Esophagus muscularis mucosa (tissue), 4 donors: ENCODE measurements around the gene SIDT2. TPM values are rescaled to one million over a fixed set of nuclear protein-coding genes. Genes with fewer than 3 reads are reported as not detected.

Experiments
- DNase-seq: peaks from one replicate; pipeline ENCODE4 v3.0.0-alpha.2; 2017; ENCODE audit errors: extremely low spot score
- H3K27ac ChIP-seq, 4 donors: fragments of 200-600 bp; sonication (generic); replicated peaks in 1 of 4; 1 replicate in 3 of 4; 2 replicates in 1 of 4; pipeline ENCODE4 v1.5.1; 2016 to 2019; ENCODE audit warnings: mild to moderate bottlenecking in 1 of 4
- H3K27me3 ChIP-seq, 4 donors: fragments of 200-600 bp; sonication (generic); one replicate each; pipeline versions ENCODE4 v1.5.1 to v1.6.0; 2016 to 2019
- H3K36me3 ChIP-seq, 4 donors: fragments of 200-600 bp; sonication (generic); one replicate each; pipeline ENCODE4 v1.5.1; 2016 to 2019
- H3K4me1 ChIP-seq, 4 donors: fragments of 200-600 bp; sonication (generic); one replicate each; pipeline ENCODE4 v1.5.1; 2016 to 2019
- H3K4me3 ChIP-seq, 4 donors: fragments of 200-600 bp; sonication (generic); 1 replicate in 2 of 4; 2 replicates in 2 of 4; pipeline ENCODE4 v1.5.1; 2016 to 2019; ENCODE audit warnings: mild to moderate bottlenecking in 4 of 4, moderate library complexity in 1 of 4
- H3K9me3 ChIP-seq, 4 donors: fragments of 200-600 bp; sonication (generic); 1 replicate in 3 of 4; 2 replicates in 1 of 4; pipeline ENCODE4 v1.5.1; 2016 to 2019
- CTCF ChIP-seq, 3 experiments: fragments of 200-600 bp in 2 of 3; fragments of 450-650 bp in 1 of 3; sonication (generic) in 2 of 3; IDR thresholded peaks; one replicate each; pipeline ENCODE4 v1.5.1; 2017 to 2019; ENCODE audit warnings: antibody characterized with exemption in 3 of 3, mild to moderate bottlenecking in 2 of 3, moderate library complexity in 1 of 3
- EP300 ChIP-seq: sonication (generic); formaldehyde crosslinking; IDR thresholded peaks from one replicate; pipeline ENCODE4 v1.6.1; 2017; ENCODE audit warnings: antibody characterized with exemption
- POLR2A ChIP-seq: fragments of 450-650 bp; IDR thresholded peaks from one replicate; pipeline ENCODE4 v1.6.1; 2017; ENCODE audit warnings: antibody characterized with exemption, moderate library complexity, mild to moderate bottlenecking, low read depth
- POLR2AphosphoS5 ChIP-seq, 2 donors: sonication (generic); formaldehyde crosslinking; IDR thresholded peaks; one replicate each; pipeline ENCODE4 v1.6.1; 2017; ENCODE audit warnings: antibody characterized with exemption in 2 of 2
- WGBS: methylation state at CpG from one replicate; pipeline ENCODE4 v1.1.5; 2018; 5-methylcytosine and 5-hydroxymethylcytosine counted together
- intact Hi-C: fragments of 100-400 bp; cut with DNase I; formaldehyde crosslinking; loops from one replicate; pipeline ENCODE4 v1.15.1; 2023
- total RNA-seq, 4 donors: library from RNA; depleted of rRNA; stranded (reverse); fragments of >200 nt; gene quantifications; one replicate each; pipeline versions ENCODE4 v1.1.0 to v1.2.1, GENCODE V29; 2016

The SIDT2 gene
- total RNA-seq, 4 donors from 2014 or later, result 26.5 to 34.1 (median 29.3) TPM

- peaks cover 3 to 28% (median 12%) of the 10 kb centered on the region in 4 donors for H3K4me1 ChIP-seq
- no peaks in the 10 kb centered on the region for H3K27me3 ChIP-seq
- peaks cover 45 to 97% (median 88%) of the 10 kb centered on the region in 4 donors for H3K36me3 ChIP-seq
- no peak for TF ChIP-seq CTCF (IDR thresholded peaks at IDR 0.05)
- WGBS, result 86% methylated on average over 4 of the region's 4 CpGs
- no peak overlapping the region for H3K4me3 ChIP-seq
- no peaks in the 10 kb centered on the region for H3K9me3 ChIP-seq
- no peak for DNase-seq
- peak overlapping the region in 2 of 4 donors; percentile 13 to 46 for H3K27ac ChIP-seq
- intact Hi-C loops, result no loop called here
These were observed 7.9 kb downstream of the SIDT2 start for GRCh38 chr11:117186431-117186761.

- 76% methylated on average over 2 of the region's 6 CpGs for WGBS
- H3K4me3 ChIP-seq, result no peak overlapping the region
- H3K27ac ChIP-seq, result peak overlapping the region in 1 of 4 donors; percentile 46
- no peaks in the 10 kb centered on the region for H3K9me3 ChIP-seq
- H3K4me1 ChIP-seq, result peaks cover 0 to 22% (median 6%) of the 10 kb centered on the region in 4 donors
- H3K27me3 ChIP-seq, result no peaks in the 10 kb centered on the region
- TF ChIP-seq CTCF (IDR thresholded peaks at IDR 0.05) (no peak), POLR2AphosphoS5 (IDR thresholded peaks at IDR 0.05) (no peak), EP300 (no peak), POLR2A (no peak)
- intact Hi-C loops, result no loop called here
- no peak for DNase-seq
- peaks cover 51 to 97% (median 91%) of the 10 kb centered on the region in 4 donors for H3K36me3 ChIP-seq
These were observed 8.5 kb downstream of the SIDT2 start for GRCh38 chr11:117187007-117187406.

DNA sequence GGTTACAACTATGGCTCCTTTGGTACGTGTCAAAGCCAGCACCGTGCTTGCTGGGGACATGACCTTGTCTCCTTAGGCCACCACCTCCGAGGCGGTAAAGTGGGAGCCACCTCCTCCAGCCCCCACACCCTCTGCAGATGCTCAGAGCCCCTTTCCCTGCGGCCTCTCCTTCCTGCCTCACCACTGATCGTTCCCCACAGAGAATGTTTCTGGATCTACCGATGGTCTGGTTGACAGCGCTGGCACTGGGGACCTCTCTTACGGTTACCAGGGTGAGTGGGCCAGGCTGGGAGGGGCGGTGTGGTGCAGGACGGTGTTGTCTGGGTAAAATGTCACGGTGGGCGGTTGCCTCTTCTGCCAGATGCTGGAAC, 8.9 kb downstream of the SIDT2 start:
- no peaks in the 10 kb centered on the region for H3K27me3 ChIP-seq
- WGBS, result 88% methylated on average over 13 of the region's 13 CpGs
- H3K36me3 ChIP-seq, result peaks cover 54 to 97% (median 91%) of the 10 kb centered on the region in 4 donors
- H3K4me1 ChIP-seq, result peaks cover 0 to 18% (median 3%) of the 10 kb centered on the region in 4 donors
- peak overlapping the region in 1 of 4 donors; percentile 13 for H3K27ac ChIP-seq
- H3K4me3 ChIP-seq, result no peak overlapping the region
- intact Hi-C loops, result no loop called here
- no peaks in the 10 kb centered on the region for H3K9me3 ChIP-seq
- TF ChIP-seq CTCF (IDR thresholded peaks at IDR 0.05) (no peak), POLR2AphosphoS5 (IDR thresholded peaks at IDR 0.05) (no peak), POLR2A (no peak), EP300 (no peak)
- no peak for DNase-seq

DNA sequence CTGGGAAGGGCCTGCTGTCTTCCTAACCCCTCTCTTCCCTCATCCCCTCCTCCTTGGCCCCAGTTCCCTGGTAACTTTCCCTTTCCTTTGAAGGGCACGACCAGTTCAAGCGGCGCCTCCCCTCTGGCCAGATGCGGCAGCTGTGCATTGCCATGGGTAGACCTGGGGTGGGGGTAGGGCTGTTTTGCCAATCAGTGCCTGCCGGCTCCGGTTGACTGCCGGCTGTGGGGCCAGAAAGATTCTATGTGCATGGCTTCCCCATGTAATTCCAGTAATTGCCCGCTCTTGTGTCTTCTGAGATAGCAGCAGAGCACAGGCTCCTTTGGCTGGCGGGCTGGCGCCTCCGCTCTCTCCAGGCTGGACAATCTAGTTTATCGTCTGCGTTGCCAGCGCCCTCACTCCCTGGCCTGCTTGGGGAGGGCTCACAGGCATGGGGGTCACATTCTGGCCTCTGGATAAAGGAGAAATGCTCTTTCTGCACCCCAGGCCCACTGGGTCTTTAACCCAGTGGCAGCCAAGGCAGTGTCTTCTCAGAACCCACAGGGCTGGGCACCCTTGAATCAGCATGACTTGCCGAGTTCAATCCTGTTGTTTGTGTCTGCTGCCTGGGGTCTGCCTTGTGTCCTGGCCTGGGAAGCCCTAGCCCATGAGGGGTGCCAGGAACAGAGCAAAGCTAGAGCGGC, 9.4 kb downstream of the SIDT2 start:
- WGBS, result 90% methylated on average over 14 of the region's 16 CpGs
- Histone ChIP-seq H3K9me3 (no peaks in the 10 kb centered on the region), H3K27ac (peak overlapping the region in 2 of 4 donors; percentile 4 to 13), H3K27me3 (no peaks in the 10 kb centered on the region), H3K4me1 (peaks cover 0 to 17% (median 3%) of the 10 kb centered on the region in 4 donors), H3K36me3 (peaks cover 54 to 97% (median 91%) of the 10 kb centered on the region in 4 donors), H3K4me3 (no peak overlapping the region)
- DNase-seq, result no peak
- TF ChIP-seq POLR2AphosphoS5 (IDR thresholded peaks at IDR 0.05) (no peak), CTCF (IDR thresholded peaks at IDR 0.05) (no peak), EP300 (no peak), POLR2A (no peak)
- intact Hi-C loops, result no loop called here

DNA sequence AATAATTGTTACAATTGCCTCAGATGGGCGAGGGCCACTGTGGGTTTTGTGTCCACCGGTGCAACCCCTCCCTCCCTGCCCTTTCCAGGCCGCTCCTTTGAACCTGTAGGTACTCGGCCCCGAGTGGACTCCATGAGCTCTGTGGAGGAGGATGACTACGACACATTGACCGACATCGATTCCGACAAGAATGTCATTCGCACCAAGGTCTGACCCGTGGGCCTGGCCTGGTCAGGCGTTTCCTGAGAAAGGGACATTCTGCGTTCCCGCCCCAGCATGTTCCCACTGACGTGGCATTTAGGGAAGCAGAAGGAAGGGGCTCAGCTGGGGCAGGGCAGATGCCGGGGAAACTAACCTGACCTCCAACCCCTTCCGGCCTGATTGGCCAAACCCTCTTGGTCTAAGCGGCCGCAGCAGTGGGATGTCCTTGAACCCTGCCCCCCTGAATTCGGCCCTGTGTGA, 10.1 kb downstream of the SIDT2 start:
- Histone ChIP-seq H3K36me3 (peaks cover 57 to 97% (median 92%) of the 10 kb centered on the region in 4 donors), H3K4me1 (peaks cover 0 to 17% (median 4%) of the 10 kb centered on the region in 4 donors), H3K9me3 (no peaks in the 10 kb centered on the region), H3K27ac (peak overlapping the region in 1 of 4 donors; percentile 9), H3K27me3 (no peaks in the 10 kb centered on the region), H3K4me3 (no peak overlapping the region)
- 96% methylated on average over 10 of the region's 20 CpGs for WGBS
- intact Hi-C loops, result no loop called here
- TF ChIP-seq CTCF (IDR thresholded peaks at IDR 0.05) (no peak), POLR2A (no peak), EP300 (no peak), POLR2AphosphoS5 (IDR thresholded peaks at IDR 0.05) (no peak)
- no peak for DNase-seq
